ENCODE results near the gene DIPK1B. TPM values are rescaled to one million over a fixed set of nuclear protein-coding genes. Genes with fewer than 3 reads are reported as not detected.

DIPK1B gene
- total RNA-seq, 2 donors from 2014 or later = 2.0 to 25.7 TPM

GRCh38 chr9:136671646-136672430 is 40.5 kb upstream of the DIPK1B start:
- TF ChIP-seq POLR2A (IDR thresholded peaks at IDR 0.05) = no peak
- peak; percentile 69 to 92 (median 74) for TF ChIP-seq CTCF (IDR thresholded peaks at IDR 0.05)
- H3K4me3 ChIP-seq = no peak overlapping the region

GRCh38 chr9:136672431-136673087 is 39.8 kb upstream of the DIPK1B start:
- no peaks in the 10 kb centered on the region for H3K27me3 ChIP-seq
- H3K4me1 ChIP-seq = peaks cover 52% of the 10 kb centered on the region
- ATAC-seq (no peak), DNase-seq (no peak)
- H3K4me3 ChIP-seq = no peak overlapping the region
- H3K9me3 ChIP-seq = no peaks in the 10 kb centered on the region
- no peak for TF ChIP-seq POLR2A (IDR thresholded peaks at IDR 0.05)
- TF ChIP-seq CTCF (IDR thresholded peaks at IDR 0.05) = no peak
- intact Hi-C loops (cut with DNase I) = no loop called here
- H3K27ac ChIP-seq = no peak overlapping the region
- WGBS, 2 donors = 60 to 61% methylated on average over 3 to 14 of the region's 14 CpGs
- no peaks in the 10 kb centered on the region for H3K36me3 ChIP-seq (replicated peaks in 1 of 2; ENCODE audit: insufficient read depth in 1 of 2, low read depth in 2 of 2)

More at GRCh38 chr9:136671646-136672430, 40.5 kb upstream of the DIPK1B start:
- Histone ChIP-seq H3K36me3 (replicated peaks in 1 of 2; ENCODE audit: insufficient read depth in 1 of 2, low read depth in 2 of 2) (no peaks in the 10 kb centered on the region), H3K27ac (no peak overlapping the region), H3K4me1 (peaks cover 46% of the 10 kb centered on the region), H3K9me3 (no peaks in the 10 kb centered on the region), H3K27me3 (no peaks in the 10 kb centered on the region)
- ATAC-seq = peak; percentile 31
- 0 to 41% methylated on average over 1 to 25 of the region's 27 CpGs for WGBS, 2 donors
- intact Hi-C loops (cut with DNase I) = no loop called here
- peak; percentile 45 to 64 (median 60) for DNase-seq

GRCh38 chr9:136673088-136673974 is 39.0 kb upstream of the DIPK1B start:
- peaks cover 53% of the 10 kb centered on the region for H3K4me1 ChIP-seq
- no peak overlapping the region for H3K4me3 ChIP-seq
- no peaks in the 10 kb centered on the region for H3K36me3 ChIP-seq (replicated peaks in 1 of 2; ENCODE audit: insufficient read depth in 1 of 2, low read depth in 2 of 2)
- H3K27me3 ChIP-seq = no peaks in the 10 kb centered on the region
- TF ChIP-seq POLR2A (IDR thresholded peaks at IDR 0.05) = no peak
- TF ChIP-seq CTCF (IDR thresholded peaks at IDR 0.05) = no peak
- intact Hi-C loops (cut with DNase I) = no loop called here
- no peak for DNase-seq
- no peak overlapping the region for H3K27ac ChIP-seq
- no peaks in the 10 kb centered on the region for H3K9me3 ChIP-seq
- no peak for ATAC-seq
- WGBS, 2 donors = 88 to 92% methylated on average over 9 to 29 of the region's 35 CpGs

GRCh38 chr9:136673975-136674785 is 38.2 kb upstream of the DIPK1B start:
- peak overlapping the region in 3 of 4 donors; percentile 58 to 80 (median 76) for H3K27ac ChIP-seq
- 77 to 84% methylated on average over 22 of the region's 26 CpGs for WGBS, 2 donors
- intact Hi-C loops (cut with DNase I) = no loop called here

More at GRCh38 chr9:136673975-136674785, 38.2 kb upstream of the DIPK1B start:
- no peaks in the 10 kb centered on the region for H3K36me3 ChIP-seq (replicated peaks in 1 of 2; ENCODE audit: insufficient read depth in 1 of 2, low read depth in 2 of 2)
- H3K27me3 ChIP-seq = no peaks in the 10 kb centered on the region
- H3K4me3 ChIP-seq = no peak overlapping the region
- no peak for TF ChIP-seq POLR2A (IDR thresholded peaks at IDR 0.05)
- TF ChIP-seq CTCF (IDR thresholded peaks at IDR 0.05) = no peak
- DNase-seq (no peak), ATAC-seq (no peak)
- peaks cover 58% of the 10 kb centered on the region for H3K4me1 ChIP-seq
- H3K9me3 ChIP-seq = no peaks in the 10 kb centered on the region
